ENCODE data around the gene IDI1.
"Not testable (repeated sequence)": the region's sequence is repeated elsewhere in the genome, so short reads cannot be mapped to it uniquely, and the experiment has no call there.

Gene IDI1

DNA sequence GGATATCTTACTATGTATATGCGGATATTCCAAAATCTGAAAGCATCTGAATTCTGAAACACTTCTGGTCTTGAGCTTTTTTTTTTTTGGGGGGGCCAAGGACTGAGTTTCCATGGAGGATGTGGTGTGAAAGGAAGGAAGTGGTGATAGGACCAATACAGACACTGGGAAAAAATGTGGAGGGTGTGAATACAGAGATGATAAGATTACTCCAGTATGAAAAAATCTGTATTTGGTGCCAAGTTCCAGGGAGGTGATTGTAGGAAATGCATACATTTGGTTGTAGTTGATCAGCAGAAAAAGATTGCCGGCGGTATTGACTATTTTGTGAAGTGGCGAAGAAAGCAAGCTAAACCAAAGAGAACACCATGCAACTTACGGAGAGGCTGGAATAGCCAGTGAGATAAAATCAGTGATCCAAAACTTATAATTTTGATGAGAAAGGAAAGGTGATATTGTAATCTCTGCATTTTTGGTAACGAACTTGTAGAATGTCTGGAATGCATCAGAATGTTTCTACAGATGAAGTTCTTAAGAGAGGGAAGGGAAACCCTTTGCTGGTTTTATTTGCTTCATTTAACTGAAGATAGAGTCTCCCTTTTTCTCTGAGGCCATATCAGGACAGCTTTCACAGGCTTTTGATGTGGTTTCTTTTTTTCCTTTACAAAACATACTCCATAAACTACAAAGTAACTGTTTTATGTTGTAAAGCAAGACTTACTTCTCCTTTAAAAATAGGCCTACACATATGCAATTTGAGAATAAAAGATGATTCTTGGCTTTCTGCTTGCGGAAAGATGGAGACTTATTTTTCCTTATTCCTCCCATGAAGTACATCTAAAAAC lies 13.2 kb upstream of the IDI1 start:
- no peak for DNase-seq

DNA sequence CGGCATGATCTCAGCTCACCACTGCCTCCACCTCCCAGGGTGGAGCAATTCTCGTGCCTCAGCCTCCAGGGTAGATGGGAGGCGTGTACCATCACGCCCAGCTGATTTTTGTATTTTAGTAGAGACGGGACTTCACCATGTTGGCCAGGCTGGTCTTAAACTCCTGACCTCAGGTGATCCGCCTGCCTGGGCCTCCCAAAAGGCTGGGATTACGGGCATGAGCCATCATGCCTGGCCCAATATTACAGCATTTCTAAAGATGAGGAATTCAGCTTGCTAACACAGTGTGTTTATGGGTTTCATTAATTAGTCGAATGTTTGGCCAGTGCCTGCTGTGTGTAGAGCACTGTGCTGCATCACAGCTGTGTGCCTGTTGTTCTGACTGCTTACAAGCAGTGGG lies 11.0 kb upstream of the IDI1 start:
- no peak for DNase-seq

DNA sequence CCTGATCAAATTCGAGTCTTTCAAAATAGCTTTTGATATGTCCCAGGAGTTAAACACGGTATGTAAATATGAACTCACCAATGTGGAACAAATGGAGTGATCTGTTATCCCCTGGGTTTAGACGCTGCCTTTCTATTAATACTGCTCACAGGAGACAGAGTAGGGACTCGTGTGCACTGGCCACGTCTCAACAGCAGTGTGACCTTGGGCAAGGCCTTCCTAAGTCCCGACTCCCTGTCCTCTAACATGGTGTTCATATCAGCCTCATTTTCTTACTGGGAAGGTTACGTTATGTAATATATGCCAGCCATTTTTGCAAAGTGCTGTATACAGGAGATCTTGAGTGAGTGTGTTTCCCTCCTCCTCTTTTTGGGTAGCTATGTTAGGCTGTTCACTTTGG lies 9.1 kb upstream of the IDI1 start:
- DNase-seq, result no peak

DNA sequence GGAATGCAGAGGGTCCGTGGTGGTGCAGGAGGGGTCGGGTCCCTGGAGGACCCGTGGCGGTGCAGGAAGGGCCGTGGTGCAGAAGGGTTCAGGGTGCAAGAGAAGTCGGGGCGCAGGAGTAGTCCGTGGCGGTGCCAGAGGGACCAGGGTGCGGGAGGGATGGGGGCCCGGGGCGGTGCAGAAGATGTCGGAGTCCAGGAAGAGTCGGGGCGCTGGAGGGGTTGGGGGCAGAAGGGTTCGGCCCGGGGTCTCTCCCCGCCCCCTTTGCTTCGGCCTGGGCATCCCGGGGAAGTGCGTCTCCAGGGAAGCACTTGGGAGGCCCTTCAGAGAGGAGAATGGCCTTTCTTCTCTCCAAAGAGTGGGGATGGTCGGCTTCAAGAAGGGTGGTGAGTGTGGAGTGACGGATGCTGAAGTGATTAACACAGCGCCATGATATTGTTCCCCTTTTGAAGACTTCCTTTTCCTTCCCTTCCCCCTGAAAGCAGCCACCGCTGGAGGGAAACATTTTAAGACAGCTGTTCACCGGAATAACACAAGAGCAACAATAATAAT lies 8.3 kb upstream of the IDI1 start:
- no peak for DNase-seq

DNA sequence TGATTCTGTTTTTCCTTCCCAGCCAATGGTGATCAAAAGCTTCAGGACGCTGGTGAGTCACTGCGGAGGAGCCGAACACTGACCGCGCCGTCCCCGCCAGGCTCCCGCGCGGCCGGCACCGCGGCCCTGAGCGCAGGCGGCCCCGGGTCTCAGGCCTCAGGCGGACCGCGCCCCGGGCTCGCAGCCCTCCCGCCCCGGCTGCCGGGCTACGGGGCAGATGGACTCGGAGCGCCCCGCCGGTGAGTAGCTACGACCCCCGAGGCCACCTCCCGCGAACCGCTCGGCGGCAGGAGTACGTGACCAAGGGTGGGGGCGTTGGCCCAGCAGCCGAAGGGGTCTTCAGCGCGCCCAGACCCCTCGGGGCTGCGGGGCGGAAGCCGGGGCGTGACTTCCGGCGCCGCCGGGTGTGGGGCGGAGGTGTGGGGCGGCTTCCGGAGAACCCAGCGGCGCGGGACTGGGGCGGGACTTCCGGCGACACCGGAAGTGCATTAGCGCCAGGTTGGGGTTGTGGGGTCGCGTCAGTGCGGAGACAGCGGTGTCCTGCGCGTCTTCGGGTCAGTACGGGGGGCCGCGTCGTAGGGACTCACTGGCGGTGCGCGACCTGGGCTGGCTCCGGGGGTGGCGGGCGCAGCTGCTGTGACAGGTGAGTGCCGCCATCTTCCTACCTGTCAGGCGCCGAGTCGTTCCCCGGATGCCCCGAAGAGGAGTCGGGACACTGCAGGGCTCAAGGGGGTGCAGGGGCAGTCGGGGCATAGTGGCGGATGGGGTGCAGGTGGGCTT lies 7.6 kb upstream of the IDI1 start, which contains the start of gene WDR37:
WDR37 (plus strand) TSS at position 60 of the 780 bp plus-strand sequence. CDS start 15,771 bp downstream, outside the sequence.
- no peak for DNase-seq

- no peak for DNase-seq
These were observed 5.8 kb upstream of the IDI1 start for GRCh38 chr10:1054684-1055083.

GRCh38 chr10:1050554-1050953 lies 1.6 kb upstream of the IDI1 start:
- no peak for DNase-seq

- no peak for DNase-seq
These were observed 1.2 kb upstream of the IDI1 start for GRCh38 chr10:1050145-1050544.

- no peak for DNase-seq
These were observed 573 bp upstream of the IDI1 start for GRCh38 chr10:1049425-1049958.

DNA sequence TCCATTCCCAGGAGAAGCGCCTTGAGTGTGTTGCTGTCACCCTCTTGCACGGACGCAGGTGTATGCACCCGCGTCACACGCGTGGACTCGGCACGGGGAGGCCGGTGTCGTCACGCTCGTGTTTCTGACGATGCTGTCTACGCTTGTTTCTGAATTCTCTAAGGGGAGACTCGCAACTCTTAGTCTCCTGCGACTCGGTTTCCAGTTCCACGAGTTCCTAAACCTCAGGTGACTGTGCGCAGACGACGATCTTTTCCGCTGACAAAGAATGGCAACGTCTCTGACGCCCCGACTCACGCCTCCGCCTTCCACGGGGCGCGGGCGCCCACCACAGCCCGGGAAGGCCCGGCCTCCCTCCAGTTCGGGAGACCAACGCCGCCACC lies 579 bp downstream of the IDI1 start:
- no peak for DNase-seq

GRCh38 chr10:1047937-1048336 lies 982 bp downstream of the IDI1 start:
- DNase-seq, result no peak

DNA sequence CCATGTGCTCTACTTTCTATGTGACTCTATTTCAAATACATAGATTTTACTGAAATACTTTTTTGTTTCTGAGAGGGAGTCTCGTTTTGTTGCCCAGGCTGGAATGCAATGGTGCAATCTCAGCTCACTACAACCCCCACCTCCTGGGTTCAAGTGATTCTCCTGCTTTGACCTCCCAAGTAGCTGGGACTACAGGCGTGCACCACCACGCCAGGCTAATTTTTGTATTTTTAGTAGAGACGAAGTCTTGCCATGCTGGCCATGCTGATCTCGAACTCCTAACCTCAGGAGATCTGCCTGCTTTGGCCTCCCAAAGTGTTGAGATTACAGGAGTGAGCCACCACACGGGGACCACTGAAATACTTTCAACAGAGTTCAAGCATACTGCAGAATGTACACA lies 3.5 kb downstream of the IDI1 start:
- DNase-seq, result no peak

GRCh38 chr10:1044964-1045363 lies 4.0 kb downstream of the IDI1 start:
- DNase-seq, result no peak

- DNase-seq, result no peak
These were observed 4.8 kb downstream of the IDI1 start for GRCh38 chr10:1044146-1044545.

GRCh38 chr10:1043532-1043995 lies 5.4 kb downstream of the IDI1 start:
- no peak for DNase-seq

DNA sequence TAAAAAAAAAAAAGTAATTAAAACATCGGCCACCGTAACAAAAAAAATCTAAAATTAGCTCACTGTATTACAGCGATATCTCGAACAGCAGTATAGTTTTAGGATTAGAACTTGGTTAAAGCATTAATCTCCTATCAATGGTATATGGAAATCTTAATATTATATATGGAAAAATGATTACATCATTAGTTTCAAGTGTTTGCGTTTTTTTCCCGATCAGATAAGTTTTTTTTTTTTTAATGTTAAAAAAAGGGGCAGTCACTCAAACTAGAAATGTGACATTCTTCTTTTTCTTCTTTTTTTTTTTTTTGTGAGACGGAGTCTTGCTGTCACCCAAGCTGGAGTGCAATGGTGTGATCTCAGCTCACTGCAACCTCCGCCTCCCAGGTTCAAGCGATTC lies 7.4 kb downstream of the IDI1 start:
- DNase-seq, result no peak

DNA sequence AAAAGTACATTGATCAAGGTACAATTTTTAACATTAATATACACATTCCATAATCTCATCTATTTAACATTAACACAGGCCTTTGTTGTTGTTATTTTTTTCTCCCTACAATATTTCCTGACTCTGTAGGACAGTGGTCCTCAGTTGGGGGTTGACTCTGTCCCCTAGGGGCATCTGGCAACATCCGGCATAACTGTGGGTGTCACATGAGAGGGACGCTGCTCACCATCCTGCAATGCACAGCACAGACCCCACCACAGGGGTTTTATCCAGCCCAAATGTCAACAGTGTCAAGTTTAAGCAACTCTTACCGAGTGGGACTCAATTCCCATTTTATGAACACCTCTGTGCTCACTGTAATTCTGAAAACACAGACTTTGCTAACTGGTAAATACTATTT lies 8.8 kb downstream of the IDI1 start:
- DNase-seq, result no peak

DNA sequence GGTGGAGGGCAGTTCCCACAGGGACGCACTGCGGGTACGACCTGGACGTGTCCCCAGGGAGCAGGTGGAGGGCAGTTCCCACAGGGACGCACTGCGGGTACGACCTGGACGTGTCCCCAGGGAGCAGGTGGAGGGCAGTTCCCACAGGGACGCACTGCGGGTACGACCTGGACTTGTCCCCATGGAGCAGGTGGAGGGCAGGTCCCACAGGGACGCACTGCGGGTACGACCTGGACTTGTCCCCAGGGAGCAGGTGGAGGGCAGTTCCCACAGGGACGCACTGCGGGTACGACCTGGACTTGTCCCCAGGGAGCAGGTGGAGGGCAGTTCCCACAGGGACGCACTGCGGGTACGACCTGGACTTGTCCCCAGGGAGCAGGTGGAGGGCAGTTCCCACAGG lies 10.2 kb downstream of the IDI1 start:
- not testable (repeated sequence) for DNase-seq

- DNase-seq, result no peak
These were observed 11.8 kb downstream of the IDI1 start for GRCh38 chr10:1037098-1037497.

DNA sequence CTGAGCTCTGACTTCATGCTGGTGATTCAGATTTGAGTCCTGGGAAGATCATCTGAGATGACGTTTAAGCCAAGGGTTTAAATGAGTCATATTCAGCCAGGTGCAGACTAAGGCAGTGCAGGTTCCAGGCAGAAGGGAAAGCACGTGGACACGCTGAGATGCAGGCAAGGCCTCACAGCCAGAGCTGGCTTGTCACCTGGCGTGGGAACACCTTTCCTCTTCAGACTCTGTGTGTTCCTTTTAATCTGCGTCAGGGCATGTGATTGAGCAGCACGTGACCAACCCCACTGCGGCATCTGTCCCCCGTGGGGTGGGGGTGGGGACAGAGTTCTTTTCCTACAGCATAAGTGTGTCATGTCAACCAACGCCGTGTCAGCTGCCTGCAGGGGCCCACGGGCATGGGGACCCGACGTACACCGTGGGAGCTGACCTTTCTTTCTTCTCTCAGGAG lies 12.6 kb downstream of the IDI1 start:
- no peak for DNase-seq

DNA sequence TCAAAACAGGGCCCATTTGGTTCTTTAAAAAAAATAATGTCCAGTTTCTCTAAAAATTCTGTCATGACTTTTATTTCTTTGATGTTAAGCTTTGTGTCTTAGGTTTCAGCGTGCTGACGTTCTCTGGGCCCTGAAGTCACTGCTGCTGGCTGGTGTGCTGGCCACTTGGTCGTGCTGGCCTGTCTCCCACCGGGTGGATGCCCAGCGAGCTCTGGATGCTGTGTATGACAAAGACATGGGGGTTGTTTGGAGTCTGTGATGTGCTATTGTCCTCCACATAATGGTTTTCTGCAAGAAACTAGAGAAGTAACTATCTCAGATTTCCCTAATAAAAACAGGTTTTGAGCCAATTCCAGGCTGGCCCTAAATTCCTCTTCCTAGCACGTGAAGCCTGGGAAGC lies 13.7 kb downstream of the IDI1 start:
- DNase-seq, result no peak

- no peak for DNase-seq
These were observed 14.2 kb downstream of the IDI1 start for GRCh38 chr10:1034758-1035157.

DNA sequence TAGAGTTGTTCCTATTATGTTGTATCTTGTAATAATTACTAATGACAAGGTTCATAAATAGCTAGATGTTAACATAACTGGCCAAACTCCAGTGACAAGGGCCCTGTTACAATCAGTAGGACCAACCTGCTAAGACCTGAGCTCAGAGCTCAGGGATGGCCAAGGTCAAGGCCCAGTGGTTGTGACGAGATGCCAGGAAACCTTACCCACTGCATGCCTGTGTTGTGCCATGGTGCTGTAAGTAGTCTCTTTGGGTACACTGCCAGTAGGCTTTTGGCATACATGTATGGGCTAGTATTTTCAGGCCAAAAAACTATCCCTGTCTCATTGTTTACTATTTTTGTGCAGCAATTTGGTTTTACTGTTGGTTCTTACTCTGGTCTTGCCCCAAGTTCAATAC lies 15.3 kb downstream of the IDI1 start:
- DNase-seq, result no peak

- no peak for DNase-seq
These were observed 19.1 kb downstream of the IDI1 start for GRCh38 chr10:1029838-1030237.

Measured in NCI-H2107 (cell line).